ENCODE measurements around the gene MAPKAPK5.
"Not testable (repeated sequence)": the region's sequence is repeated elsewhere in the genome, so short reads cannot be mapped to it uniquely, and the experiment has no call there.

Gene MAPKAPK5

DNA sequence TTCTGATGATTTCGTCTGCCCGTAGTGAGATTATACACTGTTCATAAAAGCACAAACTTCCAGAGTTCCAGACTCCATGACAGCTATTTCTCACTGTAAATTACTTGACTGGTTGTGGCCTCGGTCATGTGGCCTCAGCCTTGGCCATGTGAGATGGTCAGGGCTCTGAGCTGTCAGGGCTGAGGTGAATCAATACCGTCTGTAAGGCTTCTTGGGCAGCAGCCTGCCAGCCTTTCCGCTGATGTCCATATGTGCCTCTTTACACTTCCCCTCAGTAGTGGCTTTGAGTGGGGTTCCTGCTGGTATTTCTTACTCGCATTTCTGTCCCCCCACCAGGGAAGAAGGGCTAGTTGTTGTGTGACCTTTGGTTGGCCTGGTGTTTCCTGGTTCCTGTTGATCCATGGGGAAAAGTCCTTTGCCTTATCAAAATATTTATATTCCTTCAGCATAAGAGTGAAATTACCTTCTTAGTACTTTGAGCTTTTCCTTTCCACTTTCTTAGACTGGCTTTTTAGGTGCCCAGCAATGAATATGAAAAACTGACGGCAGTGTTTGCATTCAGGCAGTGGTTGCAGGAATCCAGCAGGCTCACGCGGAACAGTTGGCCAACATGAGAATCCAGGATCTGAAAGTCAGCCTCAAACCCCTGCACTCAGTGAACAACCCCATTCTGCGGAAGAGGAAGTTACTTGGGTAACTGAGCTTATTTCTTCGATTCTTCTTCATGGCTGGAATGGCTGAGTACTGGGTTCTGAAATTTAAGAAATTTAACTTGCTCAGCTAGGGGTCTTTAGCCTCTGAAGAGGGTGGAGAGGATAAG is 46.1 kb downstream of the MAPKAPK5 start:
- DNase-seq: no peak

DNA sequence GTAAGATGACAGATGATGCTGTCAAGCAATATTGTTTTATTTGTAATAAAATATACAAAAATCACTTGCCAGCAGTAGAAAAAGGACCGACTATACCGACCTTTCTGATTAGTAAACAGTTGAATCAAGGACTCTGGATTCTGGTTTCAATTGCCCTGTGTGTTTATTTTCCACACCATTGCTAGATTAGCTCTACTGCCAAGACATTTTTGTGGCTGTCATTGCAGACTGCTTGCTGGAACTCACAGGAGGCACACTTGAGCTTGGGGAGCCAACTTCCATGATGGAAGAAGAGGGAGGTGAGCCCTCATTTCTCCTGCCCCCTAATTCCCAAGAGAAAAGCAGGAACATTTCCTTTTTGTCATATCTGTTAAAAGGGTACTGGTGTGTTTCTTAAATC is 51.3 kb downstream of the MAPKAPK5 start:
- no peak for DNase-seq

DNA sequence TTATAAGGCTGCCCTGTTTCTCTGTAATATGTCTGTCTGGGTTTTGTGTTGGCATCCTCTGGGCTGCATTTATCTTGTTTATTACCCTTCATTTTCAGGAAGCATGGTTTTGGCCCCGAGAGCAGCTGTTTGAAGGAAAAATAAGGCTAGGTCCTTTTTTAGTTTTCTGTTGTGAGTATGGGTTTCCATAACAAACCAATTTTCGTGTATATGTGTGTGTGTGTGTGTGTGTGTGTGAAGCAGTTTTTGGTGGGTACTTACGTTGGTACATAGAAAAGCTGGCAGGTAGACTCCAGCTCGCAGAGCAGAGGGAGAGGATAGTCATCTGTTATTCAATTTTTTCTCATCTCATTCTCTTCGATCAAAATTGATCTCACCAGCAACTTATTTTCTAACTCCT is 52.5 kb downstream of the MAPKAPK5 start:
- no peak for DNase-seq

DNA sequence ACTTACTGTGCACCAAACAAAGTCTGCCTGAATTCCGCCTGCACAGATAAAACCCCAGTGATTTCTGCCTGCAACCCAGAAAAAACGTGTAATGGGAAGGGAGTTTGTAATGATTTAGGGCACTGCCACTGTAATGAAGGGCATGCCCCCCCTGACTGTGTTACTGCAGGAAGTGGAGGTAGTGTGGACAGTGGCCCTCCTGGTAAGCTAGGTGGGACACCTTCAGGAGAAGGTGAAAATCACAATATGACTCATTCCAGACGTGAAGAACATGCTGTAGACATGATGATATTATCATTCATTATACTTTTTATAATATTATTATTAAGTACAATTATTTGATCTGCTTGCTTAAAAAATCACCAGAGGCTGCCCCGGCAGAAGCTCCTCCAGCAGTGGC is 59.2 kb downstream of the MAPKAPK5 start:
- DNase-seq: no peak

DNA sequence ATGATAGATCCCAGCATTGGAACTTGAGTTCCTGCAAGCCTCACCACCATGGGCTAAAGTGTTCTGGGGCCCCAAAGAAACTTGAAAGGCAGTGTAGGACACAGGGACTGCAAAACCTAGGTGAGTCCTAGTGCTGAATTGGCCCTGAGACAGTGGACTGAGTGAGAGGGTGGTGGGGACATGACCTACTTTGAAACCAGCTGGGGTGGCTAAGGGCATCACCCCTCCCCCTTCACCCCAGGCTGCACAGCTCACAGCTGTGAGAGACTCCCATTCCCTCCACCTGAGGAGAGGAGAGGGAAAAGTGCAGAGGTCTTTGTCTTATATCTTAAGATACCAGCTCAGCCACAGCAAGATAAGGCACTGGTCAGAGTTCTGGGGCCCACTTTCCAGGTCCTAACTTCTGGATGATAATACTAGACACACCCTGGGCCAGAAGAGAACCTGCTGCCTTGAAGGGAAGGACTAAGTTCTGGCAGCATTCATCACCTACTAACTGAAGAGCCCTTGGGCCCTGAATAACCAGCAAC is 62.5 kb downstream of the MAPKAPK5 start:
- no peak for DNase-seq

DNA sequence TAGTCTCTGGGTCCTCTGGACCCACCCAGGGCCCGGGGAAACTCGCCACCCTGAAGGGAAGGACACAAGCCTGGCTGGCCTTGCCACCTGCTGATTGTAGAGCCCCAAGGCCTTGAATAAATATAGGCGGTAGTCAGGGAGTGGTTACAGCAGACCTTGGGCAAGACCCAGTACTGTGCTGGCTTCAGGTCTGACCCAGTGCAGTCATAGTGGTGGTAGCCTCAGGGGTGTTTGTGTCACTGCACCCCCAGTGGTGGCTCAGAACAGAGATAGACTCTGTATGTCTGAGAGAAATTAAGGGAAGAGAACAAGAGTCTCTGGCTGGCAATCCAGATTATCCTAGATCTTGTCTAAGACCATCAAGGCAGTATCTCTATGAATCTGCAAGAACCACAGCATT is 63.5 kb downstream of the MAPKAPK5 start:
- DNase-seq: no peak

DNA sequence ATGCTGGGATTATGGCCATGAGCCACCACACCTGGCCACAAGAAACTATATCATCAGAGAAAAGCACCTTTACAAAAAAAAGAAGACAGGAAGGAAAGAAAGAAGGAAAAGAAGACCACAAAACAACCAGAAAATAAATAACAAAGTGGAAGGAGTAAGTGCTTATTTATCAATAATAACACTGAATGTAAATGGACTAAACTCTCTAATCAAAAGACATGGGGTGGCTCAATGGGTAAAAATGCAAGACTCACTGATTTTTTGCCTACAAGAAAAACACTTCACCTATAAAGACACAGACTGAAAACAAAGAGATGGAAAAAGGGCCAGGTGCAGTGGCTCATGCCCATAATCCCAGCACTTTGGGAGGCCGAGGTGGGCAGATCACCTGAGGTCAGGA is 65.7 kb downstream of the MAPKAPK5 start:
- DNase-seq: no peak

DNA sequence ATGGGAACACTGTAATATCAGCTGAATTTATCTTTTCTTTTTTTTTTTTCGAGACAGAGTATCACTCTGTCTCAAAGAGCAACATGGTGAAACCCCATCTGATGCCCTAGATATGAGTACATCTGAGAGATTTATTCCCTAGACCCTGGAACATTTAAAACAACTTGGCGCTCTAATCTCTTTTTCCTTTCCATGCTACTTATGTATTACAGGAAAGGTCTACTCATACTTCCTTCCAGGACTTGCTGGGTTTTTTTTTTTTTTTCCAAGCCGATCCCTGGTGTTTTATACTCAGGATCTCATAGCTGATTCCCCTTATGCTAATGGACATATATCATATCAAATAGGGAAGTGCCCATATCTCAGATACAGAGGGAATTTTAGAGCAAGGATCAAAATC is 83.1 kb downstream of the MAPKAPK5 start:
- DNase-seq: no peak

DNA sequence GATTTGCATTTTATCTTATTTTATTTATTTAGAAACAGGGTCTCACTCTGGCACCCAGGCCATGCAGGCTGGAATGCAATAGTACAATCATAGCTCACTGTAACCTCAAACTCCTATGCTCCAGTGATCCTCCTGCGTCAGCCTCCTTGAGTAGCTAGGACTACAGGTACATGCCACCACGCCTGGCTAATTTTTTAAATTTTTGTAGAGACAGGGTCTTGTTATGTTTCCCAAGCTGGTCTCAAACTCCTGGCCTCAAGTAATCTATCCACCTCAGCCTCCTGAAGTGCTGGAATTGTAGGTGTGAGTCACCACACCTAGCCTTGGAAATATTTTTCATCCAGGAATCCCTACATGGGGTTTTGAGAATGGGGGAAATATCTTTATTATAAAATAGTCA is 84.6 kb downstream of the MAPKAPK5 start:
- DNase-seq: no peak

DNA sequence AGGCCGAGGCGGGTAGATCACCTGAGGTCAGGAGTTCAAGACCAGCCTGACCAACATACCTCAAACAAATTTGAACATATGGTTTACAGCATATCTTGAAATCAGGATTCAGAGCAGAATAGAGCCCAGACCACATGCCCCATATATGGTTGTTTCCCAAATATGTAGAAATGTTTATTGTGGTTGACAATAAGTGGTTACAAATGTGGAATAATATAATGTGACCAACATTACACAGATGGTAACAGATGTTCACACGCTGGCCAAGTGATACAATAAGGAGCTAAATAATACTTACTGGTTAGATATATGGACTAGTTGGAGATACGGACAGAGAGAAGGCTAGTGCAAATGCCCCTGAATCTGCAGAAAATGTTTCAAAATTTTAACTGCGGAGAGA is 85.3 kb downstream of the MAPKAPK5 start:
- no peak for DNase-seq

DNA sequence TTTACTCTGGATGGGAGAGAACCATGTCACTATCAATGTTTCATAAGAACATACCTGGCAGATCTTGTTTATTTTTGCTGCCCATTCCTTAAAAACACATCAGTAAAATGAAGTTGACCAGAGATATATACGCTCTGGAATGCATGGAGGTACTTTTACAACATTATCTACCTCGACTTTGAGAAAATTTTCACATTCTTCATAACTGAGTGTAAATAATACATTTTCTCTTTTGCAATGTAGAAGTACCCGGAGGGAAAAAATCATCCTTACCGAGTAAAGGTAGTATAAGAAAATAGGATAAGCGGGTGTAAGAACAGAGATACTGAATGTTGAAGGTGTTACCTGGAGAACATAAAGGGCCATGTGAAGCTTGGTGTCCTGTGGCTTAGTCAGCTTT is 90.2 kb downstream of the MAPKAPK5 start:
- DNase-seq: no peak

DNA sequence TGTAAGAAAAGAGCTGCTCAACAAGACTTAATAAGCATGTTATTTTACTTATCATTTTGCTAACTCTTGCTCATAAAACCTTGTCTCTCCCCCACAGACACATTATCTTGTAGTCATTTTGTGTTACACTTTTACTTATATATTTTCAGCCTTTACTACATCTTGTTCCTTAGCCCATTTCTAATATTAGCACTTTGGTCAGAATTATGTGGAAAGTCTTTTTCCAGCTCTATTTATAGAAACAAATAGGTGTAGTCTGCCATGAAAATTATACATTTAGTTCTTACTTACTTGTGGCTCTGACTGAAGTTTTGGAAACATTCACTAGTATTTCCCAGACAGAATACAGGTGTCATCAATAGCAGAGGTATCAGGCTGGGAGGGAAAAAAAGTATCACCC is 94.8 kb downstream of the MAPKAPK5 start:
- DNase-seq: no peak

DNA sequence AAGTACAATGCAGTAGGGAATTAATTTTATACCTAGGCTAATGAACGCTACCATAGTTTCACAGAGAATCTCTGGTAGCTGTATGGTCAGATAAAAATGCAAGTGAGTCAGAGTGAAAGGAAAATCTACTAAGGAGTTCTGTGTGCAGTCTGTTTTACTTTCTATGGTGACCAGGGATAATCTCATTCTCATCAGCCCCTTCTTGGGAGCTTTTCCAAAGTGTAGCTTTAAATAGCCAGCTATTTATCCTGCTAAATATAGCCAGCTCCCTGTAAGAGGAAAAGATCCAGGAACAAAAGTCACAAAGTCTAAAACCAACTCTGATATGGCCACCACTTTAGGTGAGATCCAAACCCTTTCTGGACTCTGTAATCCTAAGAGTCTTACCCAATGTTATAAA is 95.4 kb downstream of the MAPKAPK5 start:
- DNase-seq: no peak

DNA sequence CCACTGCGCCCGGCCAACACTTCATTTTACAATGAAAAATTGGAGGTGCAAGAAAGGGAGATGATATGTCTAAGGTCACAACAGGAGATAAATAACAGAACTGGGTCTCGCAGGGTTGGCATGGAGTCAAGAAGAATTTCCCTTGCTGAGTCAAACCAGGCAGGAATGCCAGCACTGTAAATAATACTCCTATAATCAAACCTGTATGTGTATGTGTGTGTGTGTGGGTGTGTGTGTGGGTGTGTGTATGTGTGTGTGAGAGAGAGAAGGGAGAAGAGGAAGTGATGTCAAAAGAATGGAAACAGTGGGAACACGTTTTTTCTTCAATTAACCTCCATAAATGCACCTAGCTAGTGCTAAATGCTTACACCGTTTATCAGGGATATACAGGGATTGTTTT is 100.5 kb downstream of the MAPKAPK5 start:
- DNase-seq: peak; percentile 15

DNA sequence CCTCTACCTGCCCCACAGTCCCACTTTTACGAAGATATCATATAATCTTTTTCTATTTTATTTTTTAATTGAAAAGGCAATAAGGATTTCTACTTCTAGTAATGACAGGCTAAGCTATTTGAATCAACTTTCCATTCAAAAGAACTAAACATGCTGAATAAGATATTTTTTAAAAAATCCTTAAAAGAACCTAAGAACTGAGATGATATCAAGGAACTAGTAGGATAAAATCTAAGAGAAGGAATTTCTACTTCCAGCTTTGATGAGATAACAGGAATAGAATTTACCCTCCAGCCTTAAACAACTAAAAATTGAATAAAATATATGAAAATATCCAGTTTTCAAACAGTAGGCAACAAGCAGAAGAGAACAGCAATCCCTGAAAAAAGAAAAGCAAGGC is 101.9 kb downstream of the MAPKAPK5 start:
- no peak for DNase-seq

DNA sequence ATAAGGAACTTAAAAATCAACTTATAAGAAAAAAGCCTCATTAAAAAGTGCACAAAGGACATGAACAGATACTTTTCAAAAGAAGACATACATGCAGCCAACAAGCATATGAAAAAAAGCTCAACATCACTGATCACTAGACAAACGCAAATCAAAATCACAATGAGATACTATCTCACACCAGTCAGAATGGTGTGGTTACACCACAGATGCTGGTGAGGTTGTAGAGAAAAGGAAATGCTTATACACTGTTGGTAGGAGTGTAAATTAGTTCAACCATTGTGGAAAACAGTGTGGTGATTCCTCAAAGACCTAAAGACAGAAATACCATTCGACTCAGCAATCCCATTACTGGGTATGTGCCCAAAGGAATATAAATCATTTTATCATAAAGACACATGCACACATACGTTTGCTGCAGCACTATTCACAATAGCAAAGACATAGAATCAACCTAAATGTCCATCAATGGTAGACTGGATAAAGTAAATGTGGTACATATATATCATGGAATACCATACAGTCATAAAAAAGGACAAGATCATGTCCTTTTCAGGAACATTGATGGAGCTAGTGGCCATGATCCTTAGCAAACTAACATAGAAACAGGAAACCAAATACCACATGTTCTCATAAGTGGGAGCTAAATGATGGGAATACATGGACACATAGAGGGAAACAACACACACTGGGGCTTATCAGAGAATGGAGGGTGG is 109.1 kb downstream of the MAPKAPK5 start:
- not testable (repeated sequence) for DNase-seq

Data from COR-L47 (cell line).